GM21528 (cell line): ENCODE data around the gene SAMD11.
"Not testable (repeated sequence)": the region's sequence is repeated elsewhere in the genome, so short reads cannot be mapped to it uniquely, and the experiment has no call there.

Experiments used
- ATAC-seq: cut with Tn5 transposase; IDR thresholded peaks from one replicate; pipeline ENCODE4 v1.9.1; 2021; ENCODE audit warnings: mild to moderate bottlenecking, moderate library complexity; ENCODE audit not compliant: unreplicated experiment, low FRiP score

Gene SAMD11

DNA sequence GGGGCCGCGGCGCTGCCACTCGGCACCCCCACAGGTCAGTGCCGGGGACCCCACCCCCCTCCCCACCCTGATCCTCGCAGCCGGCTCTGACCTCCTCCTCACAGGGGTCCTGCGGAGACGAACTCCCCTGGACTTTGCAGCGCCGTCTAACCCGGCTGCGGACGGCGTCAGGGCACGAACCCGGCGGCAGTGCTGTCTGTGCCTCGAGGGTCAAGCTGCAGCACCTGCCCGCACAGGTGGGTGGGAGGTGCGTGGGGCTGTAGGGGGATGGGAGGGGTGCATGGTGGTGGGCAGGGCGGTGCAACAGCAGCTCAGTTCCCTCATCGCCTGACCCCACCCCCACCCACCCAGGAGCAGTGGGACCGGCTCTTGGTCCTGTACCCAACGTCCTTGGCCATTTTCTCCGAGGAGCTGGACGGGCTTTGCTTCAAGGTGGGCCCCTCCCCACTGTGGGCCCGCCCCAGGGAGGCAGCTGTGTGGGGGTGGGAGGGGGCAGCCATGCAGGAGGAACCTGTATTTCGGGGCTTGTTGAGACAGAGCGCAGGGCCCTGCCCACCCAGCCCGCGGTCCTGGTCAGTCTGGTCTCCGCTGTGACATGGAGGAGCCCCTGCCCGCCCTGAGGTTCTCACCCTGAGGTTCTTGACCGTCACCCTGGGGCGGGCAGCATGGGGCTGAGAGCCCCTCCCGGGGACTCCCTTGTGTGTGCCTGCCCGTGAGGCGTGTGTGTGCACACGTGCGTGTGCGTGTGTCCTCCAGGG, 47.4 kb downstream of the SAMD11 start:
- ATAC-seq = no peak

GRCh38 chr1:971751-972506, 48.2 kb downstream of the SAMD11 start:
- no peak for ATAC-seq

DNA sequence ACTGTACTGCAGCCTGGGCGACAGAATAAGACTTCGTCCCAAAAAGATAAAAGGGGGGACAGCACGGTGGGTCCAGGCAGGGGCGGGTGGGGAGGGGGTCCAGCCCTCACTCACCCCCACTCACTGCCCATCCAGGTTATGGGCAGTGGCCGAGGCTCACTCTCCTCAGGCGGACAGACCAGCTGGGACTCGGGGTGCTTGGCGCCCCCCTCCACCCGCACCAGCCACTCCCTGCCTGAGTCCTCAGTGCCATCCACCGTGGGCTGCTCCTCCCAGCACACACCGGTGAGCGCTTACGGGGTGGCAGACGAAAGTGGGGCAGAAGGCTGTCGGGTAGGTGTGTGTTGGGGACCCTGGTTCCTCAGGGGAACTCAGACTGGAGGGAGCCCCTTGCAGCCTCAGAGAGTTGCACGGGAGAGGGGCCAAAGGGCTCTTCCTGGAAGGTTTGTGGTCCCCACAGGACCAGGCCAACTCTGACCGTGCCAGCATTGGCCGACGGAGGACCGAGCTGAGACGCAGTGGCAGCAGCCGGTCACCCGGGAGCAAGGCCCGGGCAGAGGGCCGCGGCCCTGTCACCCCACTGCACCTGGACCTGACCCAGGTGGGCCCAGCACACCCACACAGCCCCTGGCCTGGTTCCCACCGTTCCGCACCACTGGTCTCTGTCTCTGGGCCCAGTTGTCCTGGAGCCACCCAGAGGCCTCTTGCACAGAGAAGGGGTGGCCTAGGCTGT, 49.2 kb downstream of the SAMD11 start:
- ATAC-seq = no peak

DNA sequence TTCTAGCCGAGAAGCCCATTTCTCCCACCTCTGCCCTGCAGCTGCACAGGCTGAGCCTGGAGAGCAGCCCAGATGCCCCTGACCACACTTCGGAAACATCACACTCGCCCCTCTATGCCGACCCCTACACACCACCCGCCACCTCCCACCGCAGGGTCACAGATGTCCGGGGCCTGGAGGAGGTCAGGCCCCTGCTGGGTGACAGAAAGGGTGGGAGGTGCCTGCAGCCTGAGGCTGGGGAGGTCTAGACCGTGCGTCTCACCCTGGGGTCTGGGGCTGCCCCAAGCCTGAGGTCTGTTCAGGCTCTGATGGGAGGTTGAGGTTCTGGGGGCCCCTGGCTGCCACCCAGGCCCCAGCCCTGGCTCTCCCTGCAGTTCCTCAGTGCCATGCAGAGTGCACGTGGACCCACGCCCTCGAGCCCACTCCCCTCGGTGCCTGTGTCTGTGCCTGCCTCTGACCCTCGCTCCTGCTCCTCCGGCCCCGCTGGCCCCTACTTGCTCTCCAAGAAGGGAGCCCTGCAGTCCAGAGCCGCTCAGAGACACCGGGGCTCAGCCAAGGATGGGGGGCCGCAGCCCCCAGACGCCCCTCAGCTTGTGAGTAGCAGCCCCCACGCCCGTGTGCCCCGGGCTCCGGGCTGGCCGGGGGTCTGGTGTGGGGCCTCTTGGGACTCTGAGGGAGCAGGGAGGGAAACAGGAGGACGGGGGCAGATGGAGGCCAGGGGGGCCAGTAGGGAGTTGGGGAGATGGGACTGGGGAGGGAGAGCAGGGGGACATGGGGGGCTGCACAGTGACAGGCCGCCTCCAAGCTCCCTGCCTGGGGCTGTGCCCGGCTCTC, 50.0 kb downstream of the SAMD11 start:
- ATAC-seq = no peak

DNA sequence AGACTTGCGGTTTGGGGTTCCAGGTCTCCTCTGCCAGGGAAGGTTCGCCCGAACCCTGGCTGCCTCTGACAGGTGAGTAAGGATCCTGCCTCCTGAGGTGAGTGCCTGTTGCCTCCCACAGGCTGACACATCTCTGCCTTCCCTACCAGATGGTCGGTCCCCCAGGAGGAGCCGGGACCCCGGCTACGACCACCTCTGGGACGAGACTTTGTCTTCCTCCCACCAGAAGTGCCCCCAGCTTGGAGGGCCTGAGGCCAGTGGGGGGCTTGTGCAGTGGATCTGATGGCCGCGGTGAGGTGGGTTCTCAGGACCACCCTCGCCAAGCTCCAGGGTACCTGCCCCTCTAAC, 50.5 kb downstream of the SAMD11 start:
- ATAC-seq = no peak

- no peak for ATAC-seq
Measured at GRCh38 chr1:974687-975328, 51.1 kb downstream of the SAMD11 start.

- no peak for ATAC-seq
Measured at GRCh38 chr1:975365-975764, 51.6 kb downstream of the SAMD11 start.

- no peak for ATAC-seq
Measured at GRCh38 chr1:975896-976683, 52.4 kb downstream of the SAMD11 start.

DNA sequence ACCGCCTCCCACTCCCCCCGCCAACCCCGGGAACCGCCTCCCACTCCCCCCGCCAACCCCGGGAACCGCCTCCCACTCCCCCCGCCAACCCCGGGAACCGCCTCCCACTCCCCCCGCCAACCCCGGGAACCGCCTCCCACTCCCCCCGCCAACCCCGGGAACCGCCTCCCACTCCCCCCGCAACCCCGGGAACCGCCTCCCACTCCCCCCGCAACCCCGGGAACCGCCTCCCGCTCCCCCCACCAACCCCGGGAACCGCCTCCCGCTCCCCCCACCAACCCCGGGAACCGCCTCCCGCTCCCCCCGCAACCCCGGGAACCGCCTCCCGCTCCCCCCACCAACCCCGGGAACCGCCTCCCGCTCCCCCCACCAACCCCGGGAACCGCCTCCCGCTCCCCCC, 53.1 kb downstream of the SAMD11 start:
- not testable (repeated sequence) for ATAC-seq

GRCh38 chr1:978069-978834, 54.5 kb downstream of the SAMD11 start:
- ATAC-seq = no peak

- no peak for ATAC-seq
Measured at GRCh38 chr1:978835-979743, 55.4 kb downstream of the SAMD11 start.

GRCh38 chr1:979744-980072, 56.0 kb downstream of the SAMD11 start:
- no peak for ATAC-seq

GRCh38 chr1:980137-980571, 56.4 kb downstream of the SAMD11 start:
- no peak for ATAC-seq

GRCh38 chr1:980602-981395, 57.1 kb downstream of the SAMD11 start:
- ATAC-seq = no peak

GRCh38 chr1:981491-981954, 57.8 kb downstream of the SAMD11 start:
- ATAC-seq = no peak

- ATAC-seq = no peak
Measured at GRCh38 chr1:981955-982558, 58.3 kb downstream of the SAMD11 start, which contains the start of gene PERM1. TSS of gene PERM1 (minus strand) at chr1:982093. CDS start at chr1:981029, 1,064 bp downstream.
